DND-41 (cell line): ENCODE data around the gene PEX5L.
"Not testable (repeated sequence)": the region's sequence is repeated elsewhere in the genome, so short reads cannot be mapped to it uniquely, and the experiment has no call there.

ENCODE experiments used
- CTCF ChIP-seq: IDR thresholded peaks from 2 replicates; pipeline ENCODE4 v1.5.1; 2012; ENCODE audit warnings: borderline replicate concordance, low read length, moderate library complexity, mild to moderate bottlenecking; ENCODE audit not compliant: poor library complexity, severe bottlenecking; ENCODE audit errors: extremely low read depth
- EZH2 ChIP-seq: IDR thresholded peaks from 3 replicates; pipeline ENCODE4 v1.6.1; 2012; ENCODE audit warnings: borderline replicate concordance, low read depth, mild to moderate bottlenecking, moderate library complexity, low read length, inconsistent platforms; ENCODE audit not compliant: severe bottlenecking

GRCh38 chr3:180008318-180008717 is 28.4 kb downstream of the PEX5L start:
- TF ChIP-seq CTCF, EZH2: not testable (repeated sequence)
